ENCODE results near the gene ZNF236.

Gene ZNF236

GRCh38 chr18:76821875-76822505 is 367 bp upstream of the ZNF236 start:
- TF ChIP-seq, protein P1, sequence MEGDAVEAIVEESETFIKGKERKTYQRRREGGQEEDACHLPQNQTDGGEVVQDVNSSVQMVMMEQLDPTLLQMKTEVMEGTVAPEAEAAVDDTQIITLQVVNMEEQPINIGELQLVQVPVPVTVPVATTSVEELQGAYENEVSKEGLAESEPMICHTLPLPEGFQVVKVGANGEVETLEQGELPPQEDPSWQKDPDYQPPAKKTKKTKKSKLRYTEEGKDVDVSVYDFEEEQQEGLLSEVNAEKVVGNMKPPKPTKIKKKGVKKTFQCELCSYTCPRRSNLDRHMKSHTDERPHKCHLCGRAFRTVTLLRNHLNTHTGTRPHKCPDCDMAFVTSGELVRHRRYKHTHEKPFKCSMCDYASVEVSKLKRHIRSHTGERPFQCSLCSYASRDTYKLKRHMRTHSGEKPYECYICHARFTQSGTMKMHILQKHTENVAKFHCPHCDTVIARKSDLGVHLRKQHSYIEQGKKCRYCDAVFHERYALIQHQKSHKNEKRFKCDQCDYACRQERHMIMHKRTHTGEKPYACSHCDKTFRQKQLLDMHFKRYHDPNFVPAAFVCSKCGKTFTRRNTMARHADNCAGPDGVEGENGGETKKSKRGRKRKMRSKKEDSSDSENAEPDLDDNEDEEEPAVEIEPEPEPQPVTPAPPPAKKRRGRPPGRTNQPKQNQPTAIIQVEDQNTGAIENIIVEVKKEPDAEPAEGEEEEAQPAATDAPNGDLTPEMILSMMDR (IDR thresholded peaks at IDR 0.05), result no peak
- H3K27me3 ChIP-seq, result no peaks in the 10 kb centered on the region
- peak overlapping the region; percentile 76 to 80 for H3K4me3 ChIP-seq (ENCODE audit: low read depth in 1 of 2, low read length in 1 of 2)
- peak overlapping the region; percentile 88 for H3K27ac ChIP-seq
- no peaks in the 10 kb centered on the region for H3K9me3 ChIP-seq
- no peaks in the 10 kb centered on the region for H3K36me3 ChIP-seq
- H3K4me1 ChIP-seq (ENCODE audit: control insufficient read depth in 1 of 2, insufficient read depth in 1 of 2, low read depth in 1 of 2, low read length in 1 of 2), result peaks cover 26 to 29% of the 10 kb centered on the region in 2 experiments

DNA sequence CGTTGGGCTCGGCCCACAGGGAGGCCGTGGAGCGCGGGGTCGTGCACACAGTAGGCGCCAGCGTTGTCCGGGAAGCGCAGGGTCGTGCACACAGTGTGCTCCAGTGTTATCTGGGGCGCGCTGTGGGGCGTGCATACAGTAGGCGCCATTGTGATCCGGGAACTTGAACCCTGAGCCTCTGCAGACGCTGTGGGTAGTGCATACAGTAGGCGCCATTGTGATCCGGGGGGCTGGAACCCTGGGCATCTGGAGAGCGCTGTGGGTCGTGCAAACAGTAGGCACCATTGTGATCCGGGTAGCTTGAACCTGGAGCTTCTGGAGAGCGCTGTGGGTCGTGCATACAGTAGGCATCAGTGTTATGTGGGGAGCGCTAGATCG is 793 bp downstream of the ZNF236 start:
- Histone ChIP-seq H3K4me3 (ENCODE audit: low read depth in 1 of 2, low read length in 1 of 2) (peak overlapping the region; percentile 66 to 76), H3K27me3 (no peaks in the 10 kb centered on the region), H3K9me3 (no peaks in the 10 kb centered on the region), H3K4me1 (ENCODE audit: control insufficient read depth in 1 of 2, insufficient read depth in 1 of 2, low read depth in 1 of 2, low read length in 1 of 2) (peaks cover 26 to 29% of the 10 kb centered on the region in 2 experiments), H3K36me3 (no peaks in the 10 kb centered on the region), H3K27ac (peak overlapping the region; percentile 88)
- TF ChIP-seq, protein P1 (IDR thresholded peaks at IDR 0.05), result no peak

DNA sequence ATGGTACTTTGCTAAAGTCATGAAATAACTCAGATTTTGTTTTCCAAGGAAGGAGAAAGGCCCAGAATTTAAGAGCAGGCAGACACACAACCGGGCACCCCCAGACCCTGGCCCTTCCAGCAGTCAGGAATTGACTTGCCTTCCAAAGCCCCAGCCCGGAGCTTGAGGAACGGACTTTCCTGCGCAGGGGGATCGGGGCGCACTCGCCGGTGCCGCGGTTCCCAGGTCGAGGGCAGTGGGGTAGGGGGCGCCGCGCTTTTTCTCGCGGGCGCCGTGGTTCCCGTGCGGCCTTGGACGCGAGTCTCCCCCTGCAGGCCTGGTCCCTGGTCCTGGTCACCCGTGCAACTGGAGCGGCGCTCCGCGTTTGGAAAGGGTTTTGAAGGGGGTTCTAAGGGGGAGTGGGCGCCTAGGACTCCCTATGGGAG is 1.2 kb downstream of the ZNF236 start:
- no peaks in the 10 kb centered on the region for H3K9me3 ChIP-seq
- TF ChIP-seq, protein P1 (IDR thresholded peaks at IDR 0.05), result no peak
- H3K4me1 ChIP-seq (ENCODE audit: control insufficient read depth in 1 of 2, insufficient read depth in 1 of 2, low read depth in 1 of 2, low read length in 1 of 2), result peaks cover 26 to 29% of the 10 kb centered on the region in 2 experiments
- peak overlapping the region; percentile 19 for H3K27ac ChIP-seq
- no peaks in the 10 kb centered on the region for H3K36me3 ChIP-seq
- no peaks in the 10 kb centered on the region for H3K27me3 ChIP-seq
- peak overlapping the region; percentile 66 to 76 for H3K4me3 ChIP-seq (ENCODE audit: low read depth in 1 of 2, low read length in 1 of 2)

- Histone ChIP-seq H3K27ac (no peak overlapping the region), H3K4me3 (ENCODE audit: low read depth in 1 of 2, low read length in 1 of 2) (peak overlapping the region; percentile 6 to 76), H3K36me3 (no peaks in the 10 kb centered on the region), H3K27me3 (no peaks in the 10 kb centered on the region), H3K9me3 (no peaks in the 10 kb centered on the region), H3K4me1 (ENCODE audit: control insufficient read depth in 1 of 2, insufficient read depth in 1 of 2, low read depth in 1 of 2, low read length in 1 of 2) (peaks cover 26 to 29% of the 10 kb centered on the region in 2 experiments)
- TF ChIP-seq, protein P1 (IDR thresholded peaks at IDR 0.05), result no peak
These were observed 1.9 kb downstream of the ZNF236 start for GRCh38 chr18:76824145-76824676.

DNA sequence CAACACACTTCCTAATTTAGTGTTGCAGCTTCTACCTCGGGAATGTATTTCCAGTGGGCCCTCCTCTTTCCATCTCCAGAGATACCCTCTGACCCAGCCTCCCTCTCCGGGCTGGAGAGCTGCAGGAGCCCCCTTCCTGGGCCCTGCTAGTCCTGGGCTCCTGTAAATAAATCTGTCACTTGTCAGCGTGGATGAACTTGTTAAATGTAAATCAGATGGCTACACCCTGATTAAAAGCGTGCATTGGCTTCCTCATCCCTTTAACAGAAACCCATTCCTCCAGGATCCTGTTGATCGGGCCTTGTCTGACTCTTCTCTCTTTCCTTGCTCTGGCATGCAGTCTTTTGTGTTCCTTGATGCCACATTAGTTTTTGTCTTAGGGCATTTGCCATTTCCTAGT is 2.4 kb downstream of the ZNF236 start:
- no peaks in the 10 kb centered on the region for H3K27me3 ChIP-seq
- TF ChIP-seq, protein P1 (IDR thresholded peaks at IDR 0.05), result no peak
- no peak overlapping the region for H3K27ac ChIP-seq
- peaks cover 26 to 29% of the 10 kb centered on the region in 2 experiments for H3K4me1 ChIP-seq (ENCODE audit: control insufficient read depth in 1 of 2, insufficient read depth in 1 of 2, low read depth in 1 of 2, low read length in 1 of 2)
- no peaks in the 10 kb centered on the region for H3K9me3 ChIP-seq
- no peak overlapping the region for H3K4me3 ChIP-seq (ENCODE audit: low read depth in 1 of 2, low read length in 1 of 2)
- no peaks in the 10 kb centered on the region for H3K36me3 ChIP-seq

Measured in neutrophil (primary cell).